Astrocyte (in vitro differentiated cells and primary cell): ENCODE measurements around the gene DNAJC16. TPM values are rescaled to one million over a fixed set of nuclear protein-coding genes. Genes with fewer than 3 reads are reported as not detected.

Experiments used
- DNase-seq: peaks from one replicate; pipeline ENCODE4 v3.0.0-alpha.2; 2010; ENCODE audit warnings: low read depth
- FAIRE-seq: peaks from 2 replicates; lab custom pipeline; 2011; peaks lifted over from hg19 to GRCh38; lab: Jason Lieb, UNC
- H2AFZ ChIP-seq: 2 replicates; pipeline ENCODE4 v1.6.0; 2012; ENCODE audit warnings: low read depth, low read length, inconsistent platforms
- H3K27ac ChIP-seq: 2 replicates; pipeline ENCODE4 v1.5.1; 2011; ENCODE audit warnings: low read depth, low read length, inconsistent platforms
- H3K27me3 ChIP-seq: 2 replicates; pipeline ENCODE4 v1.6.0; 2011; ENCODE audit warnings: low read length, inconsistent platforms; ENCODE audit not compliant: insufficient read depth
- H3K36me3 ChIP-seq: 2 replicates; pipeline ENCODE4 v1.5.1; 2011; ENCODE audit warnings: low read length, inconsistent platforms; ENCODE audit not compliant: insufficient read depth
- H3K4me1 ChIP-seq: 2 replicates; pipeline ENCODE4 v1.5.1; 2011; ENCODE audit warnings: low read length, inconsistent platforms; ENCODE audit not compliant: insufficient read depth
- H3K4me2 ChIP-seq: 2 replicates; pipeline ENCODE4 v1.6.0; 2012; ENCODE audit warnings: low read length, inconsistent platforms
- H3K4me3 ChIP-seq: 2 replicates; pipeline ENCODE4 v1.5.1; 2011; ENCODE audit warnings: low read depth, mild to moderate bottlenecking, low read length, inconsistent platforms; ENCODE audit not compliant: insufficient read depth
- H3K79me2 ChIP-seq: 2 replicates; pipeline ENCODE4 v1.6.0; 2012; ENCODE audit warnings: mild to moderate bottlenecking, low read length, inconsistent platforms; ENCODE audit not compliant: insufficient read depth
- H3K9ac ChIP-seq: 2 replicates; pipeline ENCODE4 v1.6.0; 2012; ENCODE audit warnings: mild to moderate bottlenecking, low read length, inconsistent platforms
- H3K9me3 ChIP-seq: 2 replicates; pipeline ENCODE4 v1.5.1; 2012; ENCODE audit warnings: low read depth, mild to moderate bottlenecking, low read length, inconsistent platforms; ENCODE audit not compliant: insufficient read depth
- H4K20me1 ChIP-seq: 2 replicates; pipeline ENCODE4 v1.6.0; 2012; ENCODE audit warnings: low read length, inconsistent platforms; ENCODE audit not compliant: insufficient read depth
- H3K27ac Mint-ChIP-seq: one replicate; pipeline ENCODE4 v1.8.0; 2021; ENCODE audit warnings: mild to moderate bottlenecking, mixed read lengths; ENCODE audit not compliant: unreplicated experiment
- H3K27me3 Mint-ChIP-seq: one replicate; pipeline ENCODE4 v1.8.0; 2021; ENCODE audit warnings: low read depth, mixed read lengths; ENCODE audit not compliant: unreplicated experiment
- H3K36me3 Mint-ChIP-seq: one replicate; pipeline ENCODE4 v1.8.0; 2021; ENCODE audit warnings: low read depth, mixed read lengths; ENCODE audit not compliant: unreplicated experiment
- H3K4me1 Mint-ChIP-seq: one replicate; pipeline ENCODE4 v1.8.0; 2021; ENCODE audit warnings: low read depth, mixed read lengths; ENCODE audit not compliant: unreplicated experiment
- H3K4me3 Mint-ChIP-seq: one replicate; pipeline ENCODE4 v1.8.0; 2021; ENCODE audit warnings: mild to moderate bottlenecking, moderate library complexity, mixed read lengths; ENCODE audit not compliant: unreplicated experiment
- H3K9me3 Mint-ChIP-seq: one replicate; pipeline ENCODE4 v1.8.0; 2021; ENCODE audit warnings: mild to moderate bottlenecking, mixed read lengths; ENCODE audit not compliant: unreplicated experiment
- EZH2 ChIP-seq: IDR thresholded peaks from 2 replicates; pipeline ENCODE4 v1.6.1; 2012; ENCODE audit warnings: mild to moderate bottlenecking, low read length, inconsistent platforms; ENCODE audit not compliant: insufficient read depth
- total RNA-seq: library from RNA; stranded (reverse); gene quantifications from 2 replicates; pipeline ENCODE4 v1.2.1, GENCODE V29; 2021
- TF ChIP-seq, protein P1 (sequence below): IDR thresholded peaks from 2 replicates; pipeline ENCODE4 v1.5.1; 2011; ENCODE audit warnings: low read depth, mild to moderate bottlenecking, inconsistent platforms, low read length, moderate library complexity; ENCODE audit not compliant: insufficient read depth

Gene DNAJC16
- total RNA-seq, 1 donor from 2014 or later = 19.6 TPM

- peak overlapping the region; percentile 82 for H3K4me2 ChIP-seq
- H3K4me1 ChIP-seq = peaks cover 18% of the 10 kb centered on the region
- Mint-ChIP-seq H3K4me3 (peak overlapping the region; percentile 86), H3K4me1 (peaks cover 6% of the 10 kb centered on the region), H3K9me3 (no peaks in the 10 kb centered on the region), H3K27ac (peak overlapping the region; percentile 98), H3K36me3 (no peaks in the 10 kb centered on the region), H3K27me3 (no peaks in the 10 kb centered on the region)
- peak overlapping the region; percentile 78 for H2AFZ ChIP-seq
- peak overlapping the region; percentile 99 for H3K27ac ChIP-seq
- H3K27me3 ChIP-seq = no peaks in the 10 kb centered on the region
- peaks cover 17% of the 10 kb centered on the region for H3K79me2 ChIP-seq
- peak overlapping the region; percentile 66 for H3K4me3 ChIP-seq
- DNase-seq = peak; percentile 88
- peaks cover 5% of the 10 kb centered on the region for H4K20me1 ChIP-seq
- no peak for TF ChIP-seq EZH2
- TF ChIP-seq, protein P1, sequence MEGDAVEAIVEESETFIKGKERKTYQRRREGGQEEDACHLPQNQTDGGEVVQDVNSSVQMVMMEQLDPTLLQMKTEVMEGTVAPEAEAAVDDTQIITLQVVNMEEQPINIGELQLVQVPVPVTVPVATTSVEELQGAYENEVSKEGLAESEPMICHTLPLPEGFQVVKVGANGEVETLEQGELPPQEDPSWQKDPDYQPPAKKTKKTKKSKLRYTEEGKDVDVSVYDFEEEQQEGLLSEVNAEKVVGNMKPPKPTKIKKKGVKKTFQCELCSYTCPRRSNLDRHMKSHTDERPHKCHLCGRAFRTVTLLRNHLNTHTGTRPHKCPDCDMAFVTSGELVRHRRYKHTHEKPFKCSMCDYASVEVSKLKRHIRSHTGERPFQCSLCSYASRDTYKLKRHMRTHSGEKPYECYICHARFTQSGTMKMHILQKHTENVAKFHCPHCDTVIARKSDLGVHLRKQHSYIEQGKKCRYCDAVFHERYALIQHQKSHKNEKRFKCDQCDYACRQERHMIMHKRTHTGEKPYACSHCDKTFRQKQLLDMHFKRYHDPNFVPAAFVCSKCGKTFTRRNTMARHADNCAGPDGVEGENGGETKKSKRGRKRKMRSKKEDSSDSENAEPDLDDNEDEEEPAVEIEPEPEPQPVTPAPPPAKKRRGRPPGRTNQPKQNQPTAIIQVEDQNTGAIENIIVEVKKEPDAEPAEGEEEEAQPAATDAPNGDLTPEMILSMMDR = no peak
- H3K36me3 ChIP-seq = no peaks in the 10 kb centered on the region
- no peak for FAIRE-seq
- H3K9me3 ChIP-seq = no peaks in the 10 kb centered on the region
- peak overlapping the region; percentile 95 for H3K9ac ChIP-seq
Observed at GRCh38 chr1:15524283-15525049, 2.2 kb upstream of the DNAJC16 start.

- Histone ChIP-seq H4K20me1 (peaks cover 5% of the 10 kb centered on the region), H3K4me1 (peaks cover 18% of the 10 kb centered on the region), H3K27ac (peak overlapping the region; percentile 80), H3K27me3 (no peaks in the 10 kb centered on the region), H3K9me3 (no peaks in the 10 kb centered on the region), H3K4me3 (peak overlapping the region; percentile 81), H2AFZ (peak overlapping the region; percentile 95), H3K4me2 (peak overlapping the region; percentile 94), H3K9ac (peak overlapping the region; percentile 90), H3K79me2 (peaks cover 19% of the 10 kb centered on the region), H3K36me3 (no peaks in the 10 kb centered on the region)
- no peak for DNase-seq
- Mint-ChIP-seq H3K27me3 (no peaks in the 10 kb centered on the region), H3K4me3 (peak overlapping the region; percentile 86), H3K27ac (peak overlapping the region; percentile 98), H3K4me1 (peaks cover 6% of the 10 kb centered on the region), H3K36me3 (no peaks in the 10 kb centered on the region), H3K9me3 (no peaks in the 10 kb centered on the region)
- no peak for FAIRE-seq
- TF ChIP-seq, protein P1 = no peak
- TF ChIP-seq EZH2 = no peak
Observed at GRCh38 chr1:15525050-15526020, 1.3 kb upstream of the DNAJC16 start.
